Pancreas (tissue), 10 donors: ENCODE measurements around the gene EXOC8. TPM values are rescaled to one million over a fixed set of nuclear protein-coding genes. Genes with fewer than 3 reads are reported as not detected.

ENCODE experiments used
- ATAC-seq, 4 donors: fragments of 200-7000 bp; cut with Tn5 transposase; one replicate each; pipeline versions ENCODE4 v1.8.0 to v1.9.1; 2020; ENCODE audit warnings: mild to moderate bottlenecking in 4 of 4, moderate library complexity in 4 of 4
- DNase-seq, 6 donors: peaks; one replicate each; pipeline ENCODE4 v3.0.0-alpha.2; 2020
- FAIRE-seq: peaks from 2 replicates; lab custom pipeline; 2012; peaks lifted over from hg19 to GRCh38; lab: Jason Lieb, UNC
- H3K27ac ChIP-seq, 4 donors: fragments of 200-600 bp; sonication (generic); 1 replicate in 3 of 4; 2 replicates in 1 of 4; pipeline versions ENCODE4 v1.5.0 to v1.8.0; 2020
- H3K27me3 ChIP-seq, 4 donors: fragments of 200-600 bp; one replicate each; pipeline ENCODE4 v1.8.0; 2021
- H3K36me3 ChIP-seq, 3 donors: fragments of 200-600 bp; sonication (generic) in 1 of 3; one replicate each; pipeline versions ENCODE4 v1.5.0 to v1.8.0; 2020 to 2021
- H3K4me1 ChIP-seq, 3 donors: fragments of 200-600 bp; one replicate each; pipeline ENCODE4 v1.8.0; 2021
- H3K4me3 ChIP-seq, 4 donors: fragments of 200-600 bp; sonication (generic) in 2 of 4; one replicate each; pipeline versions ENCODE4 v1.5.0 to v1.8.0; 2020 to 2021
- H3K9me3 ChIP-seq, 4 donors: fragments of 200-600 bp; one replicate each; pipeline ENCODE4 v1.8.0; 2021
- WGBS, 2 donors: extraction: QIAGEN DNeasy Blood & Tissue Kit; methylation state at CpG; one replicate each; pipeline ENCODE4 v1.1.7; 2013; 5-methylcytosine and 5-hydroxymethylcytosine counted together
- intact Hi-C, 3 donors: fragments of 100-400 bp; cut with DNase I; formaldehyde crosslinking; loops; one replicate each; pipeline versions ENCODE4 v1.11.1 to v1.14.2; 2022
- polyA plus RNA-seq, 2 donors: library from polyadenylated mRNA; stranded (reverse); fragments of 200-250 nt; gene quantifications; one replicate each; pipeline ENCODE4 v1.2.3, GENCODE V29; 2013
- total RNA-seq, 6 donors: library from RNA; stranded (reverse); fragmentation: NEBNext Ultra II Directional in 4 of 6; extraction: Animal tissue kit (Norgen Biotek cat#: 25700) in 4 of 6; gene quantifications; one replicate each; pipeline versions ENCODE4 v1.2.1 to v1.2.4, GENCODE V29; 2021 to 2023
- TF ChIP-seq, protein P1 (sequence below), 4 donors: fragments of 200-600 bp; sonication (generic) in 3 of 4; IDR thresholded peaks; one replicate each; pipeline versions ENCODE4 v1.5.0 to v1.8.0; 2021; ENCODE audit warnings: antibody characterized with exemption in 4 of 4
- donor health status: healthy with polysubstance abuse.
- donor health status: DM: no; HTN: no; CAD: no; lungs with moderate emphysema.
- donor health status: DM: no; HTN: no; CAD: no.
- donor health status: control.
- donor health status: control.
- donor health status: Bipolar disorder and iron deficiency.
- donor health status: DM: yes; HTN: yes; CAD: no.
- donor health status: DM: no; HTN: no; CAD: no.
- donor health status: DM: no; HTN: no; CAD: no.
- donor health status: DM: yes; HTN: yes; CAD: no.

Gene EXOC8
- total and polyA plus RNA-seq, 8 donors, result 2.4 to 8.5 (median 6.2) TPM

GRCh38 chr1:231383159-231383860 is 45.7 kb upstream of the EXOC8 start:
- ATAC-seq, result peak in 1 of 4 donors; percentile 27
- no peak overlapping the region for H3K4me3 ChIP-seq
- TF ChIP-seq, protein P1, sequence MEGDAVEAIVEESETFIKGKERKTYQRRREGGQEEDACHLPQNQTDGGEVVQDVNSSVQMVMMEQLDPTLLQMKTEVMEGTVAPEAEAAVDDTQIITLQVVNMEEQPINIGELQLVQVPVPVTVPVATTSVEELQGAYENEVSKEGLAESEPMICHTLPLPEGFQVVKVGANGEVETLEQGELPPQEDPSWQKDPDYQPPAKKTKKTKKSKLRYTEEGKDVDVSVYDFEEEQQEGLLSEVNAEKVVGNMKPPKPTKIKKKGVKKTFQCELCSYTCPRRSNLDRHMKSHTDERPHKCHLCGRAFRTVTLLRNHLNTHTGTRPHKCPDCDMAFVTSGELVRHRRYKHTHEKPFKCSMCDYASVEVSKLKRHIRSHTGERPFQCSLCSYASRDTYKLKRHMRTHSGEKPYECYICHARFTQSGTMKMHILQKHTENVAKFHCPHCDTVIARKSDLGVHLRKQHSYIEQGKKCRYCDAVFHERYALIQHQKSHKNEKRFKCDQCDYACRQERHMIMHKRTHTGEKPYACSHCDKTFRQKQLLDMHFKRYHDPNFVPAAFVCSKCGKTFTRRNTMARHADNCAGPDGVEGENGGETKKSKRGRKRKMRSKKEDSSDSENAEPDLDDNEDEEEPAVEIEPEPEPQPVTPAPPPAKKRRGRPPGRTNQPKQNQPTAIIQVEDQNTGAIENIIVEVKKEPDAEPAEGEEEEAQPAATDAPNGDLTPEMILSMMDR (IDR thresholded peaks at IDR 0.05), result no peak
- H3K36me3 ChIP-seq, result no peaks in the 10 kb centered on the region
- peaks cover 13 to 54% (median 16%) of the 10 kb centered on the region in 3 donors for H3K4me1 ChIP-seq
- no peaks in the 10 kb centered on the region for H3K27me3 ChIP-seq
- intact Hi-C loops, result no loop called here
- 81 to 82% methylated on average over 5 of the region's 5 CpGs for WGBS, 2 donors
- H3K27ac ChIP-seq, result no peak overlapping the region
- no peak for FAIRE-seq
- H3K9me3 ChIP-seq, result no peaks in the 10 kb centered on the region
- DNase-seq, result no peak

DNA sequence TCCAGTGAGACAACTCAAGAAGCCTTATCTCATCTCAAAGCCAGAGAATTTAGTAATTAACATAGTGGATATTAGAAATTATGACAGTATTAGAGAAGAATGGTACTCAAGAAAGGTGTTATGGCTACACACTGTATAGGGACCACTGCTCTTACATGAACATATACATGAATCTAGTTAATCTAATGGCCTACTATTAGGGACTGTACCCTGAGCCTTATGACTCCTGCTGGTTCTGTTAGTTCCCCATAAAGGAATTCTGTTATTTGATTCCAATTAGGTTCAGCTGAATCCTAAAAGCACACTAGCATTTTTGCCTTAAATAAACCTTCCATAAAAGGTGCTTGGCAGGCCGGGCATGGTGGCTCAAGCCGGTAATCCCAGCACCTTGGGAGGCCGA is 44.8 kb upstream of the EXOC8 start:
- H3K27ac ChIP-seq, result no peak overlapping the region
- no peaks in the 10 kb centered on the region for H3K27me3 ChIP-seq
- no peak for FAIRE-seq
- intact Hi-C loops, result no loop called here
- DNase-seq, result no peak
- H3K9me3 ChIP-seq, result no peaks in the 10 kb centered on the region
- no peaks in the 10 kb centered on the region for H3K36me3 ChIP-seq
- 93 to 99% methylated on average over 3 of the region's 3 CpGs for WGBS, 2 donors
- TF ChIP-seq, protein P1 (IDR thresholded peaks at IDR 0.05), result no peak
- ATAC-seq, result no peak
- H3K4me3 ChIP-seq, result no peak overlapping the region
- H3K4me1 ChIP-seq, result peaks cover 13 to 52% (median 18%) of the 10 kb centered on the region in 3 donors

DNA sequence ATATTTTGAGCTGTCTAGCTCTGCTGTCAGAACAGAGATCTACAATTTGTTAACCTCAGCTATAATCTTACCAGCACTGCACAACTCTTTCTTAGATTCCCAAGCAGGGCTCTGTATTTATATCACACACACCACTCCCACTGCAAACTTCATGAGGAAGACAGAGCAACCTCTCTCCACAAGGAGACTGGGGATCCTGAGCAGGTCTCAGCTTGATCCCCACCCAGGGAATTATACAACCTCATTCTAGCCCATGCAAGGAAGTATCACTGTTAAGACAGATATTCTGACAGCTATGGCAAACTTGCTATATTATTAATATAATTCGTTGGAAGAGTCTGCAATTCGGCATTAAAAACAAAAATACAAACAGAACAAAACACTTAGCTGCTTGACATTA is 44.1 kb upstream of the EXOC8 start:
- FAIRE-seq, result no peak
- 29 to 31% methylated on average over 2 of the region's 2 CpGs for WGBS, 2 donors

GRCh38 chr1:231376875-231377549 is 39.4 kb upstream of the EXOC8 start:
- peaks cover 13 to 22% (median 14%) of the 10 kb centered on the region in 3 donors for H3K4me1 ChIP-seq
- DNase-seq (no peak), FAIRE-seq (no peak), ATAC-seq (peak; percentile 44 to 83 (median 82))
- intact Hi-C loops, result no loop called here
- no peaks in the 10 kb centered on the region for H3K36me3 ChIP-seq
- TF ChIP-seq, protein P1 (IDR thresholded peaks at IDR 0.05), result no peak
- peak overlapping the region in 3 of 4 donors; percentile 18 to 59 (median 54) for H3K27ac ChIP-seq
- no peaks in the 10 kb centered on the region for H3K9me3 ChIP-seq
- no peak overlapping the region for H3K4me3 ChIP-seq
- 61 to 71% methylated on average over 5 of the region's 5 CpGs for WGBS, 2 donors
- no peaks in the 10 kb centered on the region for H3K27me3 ChIP-seq

More for the DNA sequence above, 44.1 kb upstream of the EXOC8 start:
- Histone ChIP-seq H3K4me3 (no peak overlapping the region), H3K36me3 (no peaks in the 10 kb centered on the region), H3K27me3 (no peaks in the 10 kb centered on the region), H3K27ac (no peak overlapping the region), H3K9me3 (no peaks in the 10 kb centered on the region), H3K4me1 (peaks cover 14 to 55% (median 21%) of the 10 kb centered on the region in 3 donors)
- no peak for DNase-seq
- intact Hi-C loops, result no loop called here
- TF ChIP-seq, protein P1 (IDR thresholded peaks at IDR 0.05), result no peak
- ATAC-seq, result no peak
